ENCODE results near the gene PDIA4. TPM values are rescaled to one million over a fixed set of nuclear protein-coding genes. Genes with fewer than 3 reads are reported as not detected.

The PDIA4 gene
- total and polyA plus RNA-seq, 2 of the 8 experiments (the other 6 are each of a cell fraction or from before 2014, with no cell fraction given) = 119 to 303 TPM

- TF ChIP-seq TAF1 (IDR thresholded peaks at IDR 0.05; ENCODE audit: low read depth, low read length) = no peak
- no peak for TF ChIP-seq SAP30 (IDR thresholded peaks at IDR 0.05; ENCODE audit: insufficient read depth, insufficient replicate concordance, low read length)
- TF ChIP-seq POU5F1 (IDR thresholded peaks at IDR 0.05; ENCODE audit: low read depth, low read length) = no peak
- TF ChIP-seq EP300 (IDR thresholded peaks at IDR 0.05; ENCODE audit: borderline replicate concordance in 1 of 2, low read depth in 2 of 2, low read length in 2 of 2) = no peak
- peak; percentile 98 for TF ChIP-seq RBBP5 (IDR thresholded peaks at IDR 0.05; ENCODE audit: borderline replicate concordance, low read depth, low read length)
- TF ChIP-seq PHF8 (conservative IDR thresholded peaks at IDR 0.05; ENCODE audit: low read depth, low read length) = no peak
- TF ChIP-seq TBP (IDR thresholded peaks at IDR 0.05; ENCODE audit: low read depth, low read length) = peak; percentile 99
- TF ChIP-seq JUN (IDR thresholded peaks at IDR 0.05; ENCODE audit: low read depth, low read length) = no peak
- no peak for TF ChIP-seq GTF2F1 (IDR thresholded peaks at IDR 0.05; ENCODE audit: borderline replicate concordance, low read depth, low read length)
- no peak for TF ChIP-seq E2F6 (IDR thresholded peaks at IDR 0.05)
- no peak for TF ChIP-seq RXRA (IDR thresholded peaks at IDR 0.05; ENCODE audit: insufficient read depth, low read depth, low read length)
- no peak for TF ChIP-seq CTBP2 (IDR thresholded peaks at IDR 0.05; ENCODE audit: borderline replicate concordance, insufficient read depth, insufficient read length, low read length)
- TF ChIP-seq RAD21 (IDR thresholded peaks at IDR 0.05 in 1 of 2, conservative IDR thresholded peaks at IDR 0.05 in 1 of 2; ENCODE audit: low read depth in 2 of 2, low read length in 2 of 2) = peak; percentile 93 to 96
- no peak for TF ChIP-seq TAF7 (optimal IDR thresholded peaks at IDR 0.05; ENCODE audit: borderline replicate concordance, low read depth, low read length)
- TF ChIP-seq FOSL1 (IDR thresholded peaks at IDR 0.05; ENCODE audit: insufficient read depth, low read depth, low read length) = no peak
- no peak for TF ChIP-seq ZNF274 (IDR thresholded peaks at IDR 0.05; ENCODE audit: borderline replicate concordance, extremely low read depth, low read length)
- TF ChIP-seq RFX5 (IDR thresholded peaks at IDR 0.05; ENCODE audit: borderline replicate concordance, low read depth, low read length) = no peak
- no peak for TF ChIP-seq EZH2 (IDR thresholded peaks at IDR 0.05; ENCODE audit: low read depth, low read length, severe bottlenecking)
- TF ChIP-seq SIX5 (IDR thresholded peaks at IDR 0.05; ENCODE audit: low read depth, low read length) = no peak
- TF ChIP-seq EGR1 (IDR thresholded peaks at IDR 0.05; ENCODE audit: borderline replicate concordance, low read depth, low read length) = no peak
- TF ChIP-seq CREB1 (IDR thresholded peaks at IDR 0.05) = 0 out of 2 replicates have a peak, but pooled peaks have one; percentile 22
- TF ChIP-seq CHD1 (IDR thresholded peaks at IDR 0.05; ENCODE audit: low read depth, low read length) = no peak
- TF ChIP-seq BRCA1 (IDR thresholded peaks at IDR 0.05; ENCODE audit: low read depth, low read length) = peak; percentile 24; the same call in 1 of the 2 replicates
Observed at GRCh38 chr7:148962823-148963582, 65.3 kb downstream of the PDIA4 start (continued).
